CD14-positive monocyte (primary cell): ENCODE data around the gene CWF19L1. TPM values are rescaled to one million over a fixed set of nuclear protein-coding genes. Genes with fewer than 3 reads are reported as not detected.
"Not testable (repeated sequence)": the region's sequence is repeated elsewhere in the genome, so short reads cannot be mapped to it uniquely, and the experiment has no call there.

Experiments used
- DNase-seq, 3 donors: peaks; one replicate each; pipeline ENCODE4 v3.0.0-alpha.2; 2011 to 2022
- H2AFZ ChIP-seq: 2 replicates; pipeline ENCODE4 v1.6.0; 2012; ENCODE audit warnings: mild to moderate bottlenecking, low read depth, low read length, inconsistent platforms; ENCODE audit not compliant: insufficient read depth, poor library complexity, severe bottlenecking
- H3K27ac ChIP-seq, 2 donors: 1 replicate in 1 of 2; 2 replicates in 1 of 2; pipeline ENCODE4 v1.5.1; 2012 to 2013; ENCODE audit warnings: low read length in 2 of 2, control low read depth in 1 of 2, inconsistent platforms in 1 of 2, low read depth in 1 of 2, mild to moderate bottlenecking in 1 of 2
- H3K27me3 ChIP-seq, 2 donors: one replicate each; pipeline versions ENCODE4 v1.6.0 to v1.6.1; 2011 to 2013; ENCODE audit warnings: low read length in 2 of 2; ENCODE audit not compliant: control insufficient read depth in 2 of 2, insufficient read depth in 2 of 2
- H3K36me3 ChIP-seq, 2 donors: replicated peaks in 1 of 2; 1 replicate in 1 of 2; 2 replicates in 1 of 2; pipeline versions ENCODE4 v1.5.1 to v1.6.1; 2012 to 2013; ENCODE audit warnings: low read length in 2 of 2, control low read depth in 1 of 2, inconsistent platforms in 1 of 2, mild to moderate bottlenecking in 1 of 2; ENCODE audit not compliant: insufficient read depth in 2 of 2, control insufficient read depth in 1 of 2
- H3K4me1 ChIP-seq, 2 donors: 1 replicate in 1 of 2; 2 replicates in 1 of 2; pipeline versions ENCODE4 v1.5.1 to v1.6.1; 2012 to 2013; ENCODE audit warnings: low read length in 2 of 2, control low read depth in 1 of 2, inconsistent platforms in 1 of 2, mild to moderate bottlenecking in 1 of 2, moderate library complexity in 1 of 2; ENCODE audit not compliant: insufficient read depth in 2 of 2, control insufficient read depth in 1 of 2
- H3K4me2 ChIP-seq: replicated peaks from 2 replicates; pipeline ENCODE3; 2012; ENCODE audit warnings: low read length, moderate library complexity, mild to moderate bottlenecking; ENCODE audit not compliant: poor library complexity, severe bottlenecking; ENCODE audit errors: extremely low read depth
- H3K4me3 ChIP-seq, 3 experiments: fragments of 200-600 bp in 1 of 3; sonication (generic) in 1 of 3; replicated peaks in 1 of 3; 1 replicate in 2 of 3; 2 replicates in 1 of 3; pipeline ENCODE4 v1.5.1; 2011 to 2013; ENCODE audit warnings: low read length in 3 of 3, mild to moderate bottlenecking in 3 of 3, control low read depth in 2 of 3, low read depth in 2 of 3, inconsistent platforms in 1 of 3, moderate library complexity in 1 of 3
- H3K79me2 ChIP-seq: 2 replicates; pipeline ENCODE4 v1.6.0; 2012; ENCODE audit warnings: mild to moderate bottlenecking, control low read depth, inconsistent platforms, low read length, moderate library complexity; ENCODE audit not compliant: insufficient read depth
- H3K9ac ChIP-seq: 2 replicates; pipeline ENCODE4 v1.6.0; 2017; ENCODE audit warnings: low read length, mild to moderate bottlenecking; ENCODE audit not compliant: insufficient read depth, poor library complexity, severe bottlenecking
- H3K9me3 ChIP-seq, 2 donors: replicated peaks in 1 of 2; 1 replicate in 1 of 2; 2 replicates in 1 of 2; pipeline versions ENCODE4 v1.5.1 to v1.6.1; 2012 to 2013; ENCODE audit warnings: low read length in 2 of 2, control low read depth in 1 of 2; ENCODE audit not compliant: control insufficient read depth in 1 of 2, insufficient read depth in 1 of 2
- H4K20me1 ChIP-seq: 2 replicates; pipeline ENCODE4 v1.6.0; 2012; ENCODE audit warnings: mild to moderate bottlenecking, low read length, control low read depth, moderate library complexity; ENCODE audit not compliant: insufficient read depth
- H3K27ac Mint-ChIP-seq, 7 donors: one replicate each; pipeline ENCODE4 v1.8.0; 2020; ENCODE audit warnings: mild to moderate bottlenecking in 7 of 7, mixed read lengths in 7 of 7, moderate library complexity in 6 of 7, inconsistent platforms in 2 of 7
- H3K27me3 Mint-ChIP-seq, 3 donors: one replicate each; pipeline ENCODE4 v1.8.0; 2021 to 2022; ENCODE audit warnings: low read depth in 3 of 3, mild to moderate bottlenecking in 3 of 3, mixed read lengths in 3 of 3, moderate library complexity in 3 of 3, inconsistent platforms in 1 of 3
- H3K36me3 Mint-ChIP-seq, 2 donors: one replicate each; pipeline ENCODE4 v1.8.0; 2020; ENCODE audit warnings: mixed read lengths in 2 of 2, inconsistent platforms in 1 of 2, mild to moderate bottlenecking in 1 of 2
- H3K4me1 Mint-ChIP-seq: one replicate; pipeline ENCODE4 v1.8.0; 2020; ENCODE audit warnings: mild to moderate bottlenecking, mixed read lengths
- H3K4me3 Mint-ChIP-seq, 2 donors: one replicate each; pipeline ENCODE4 v1.8.0; 2020; ENCODE audit warnings: mild to moderate bottlenecking in 2 of 2, mixed read lengths in 2 of 2, moderate library complexity in 1 of 2
- H3K9me3 Mint-ChIP-seq, 7 donors: one replicate each; pipeline ENCODE4 v1.8.0; 2020 to 2022; ENCODE audit warnings: mixed read lengths in 7 of 7, mild to moderate bottlenecking in 6 of 7, moderate library complexity in 6 of 7, inconsistent platforms in 2 of 7
- WGBS: methylation state at CpG from one replicate; pipeline ENCODE4 v1.1.5; 2013; ENCODE audit warnings: missing lambda C conversion rate; ENCODE audit not compliant: insufficient coverage; 5-methylcytosine and 5-hydroxymethylcytosine counted together
- intact Hi-C, 2 donors: fragments of 100-400 bp; cut with micrococcal nuclease; formaldehyde crosslinking; loops; one replicate each; pipeline versions ENCODE4 v1.15.0 to v1.15.1; 2023
- polyA plus RNA-seq, 3 donors: library from polyadenylated mRNA; depleted of rRNA in 1 of 3; unstranded in 2 of 3; stranded (reverse) in 1 of 3; fragments of 300-500 nt in 2 of 3; fragments of >200 nt in 1 of 3; fragmentation: Illumina TruSeq in 2 of 3; gene quantifications; 1 replicate in 2 of 3; 2 replicates in 1 of 3; pipeline ENCODE4 v1.2.3, GENCODE V29; 2012 to 2021
- TF ChIP-seq, protein P1 (sequence below): fragments of 200-600 bp; IDR thresholded peaks from one replicate; pipeline ENCODE4 v1.8.0; 2022; ENCODE audit warnings: antibody characterized with exemption, mild to moderate bottlenecking

The CWF19L1 gene
- polyA plus RNA-seq, 3 donors = 19.9 to 29.3 (median 22.2) TPM

DNA sequence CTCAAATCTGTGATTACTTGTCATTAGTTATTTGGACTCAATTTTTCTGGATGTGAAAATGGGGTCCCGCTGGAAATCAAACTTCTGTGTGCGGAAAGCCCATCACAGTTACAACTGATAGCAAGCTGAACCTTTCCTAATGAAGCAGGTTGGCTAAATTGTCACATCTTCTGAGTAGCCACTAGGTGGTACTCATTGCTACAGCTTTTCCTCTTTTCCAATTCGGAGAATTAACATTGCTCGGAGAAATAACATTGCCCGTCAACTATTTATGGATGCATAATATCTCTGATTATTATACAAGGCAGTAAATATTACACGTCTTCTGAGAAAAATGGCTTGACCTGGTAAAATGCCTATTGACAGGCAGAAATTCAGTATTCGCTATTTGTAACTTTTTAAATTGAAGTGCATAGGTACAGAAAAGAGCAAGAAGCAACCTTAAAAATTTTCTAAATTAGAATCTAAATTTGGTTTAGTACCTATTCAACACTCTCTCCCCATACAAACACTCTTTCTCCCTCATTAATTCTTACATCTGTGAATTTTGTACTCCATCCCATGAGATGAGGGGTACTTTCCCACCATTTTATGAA lies 36.4 kb upstream of the CWF19L1 start:
- intact Hi-C loops = loop anchor here in 1 of 2 donors (10.0 kb wide), 1 partner anchor 131 kb away; no protein-coding TSS in a partner anchor

DNA sequence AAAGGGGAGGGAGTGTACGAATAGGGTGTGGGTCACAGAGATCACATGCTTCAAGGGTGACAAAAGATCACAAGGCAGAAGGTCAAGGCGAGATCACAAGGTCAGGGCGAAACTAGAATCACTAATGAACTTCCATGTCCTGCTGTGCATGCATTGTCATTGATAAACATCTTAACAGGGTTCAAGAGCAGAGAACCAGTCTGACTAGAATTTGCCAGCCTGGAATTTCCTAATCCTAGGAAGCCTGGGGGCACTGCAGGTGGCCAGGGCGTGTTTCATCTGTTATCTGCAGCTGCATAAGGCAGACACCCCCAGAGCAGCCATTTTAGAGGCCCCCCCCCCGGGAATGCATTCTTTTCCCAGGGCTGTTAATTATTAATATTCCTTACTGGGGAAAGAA lies 33.7 kb upstream of the CWF19L1 start:
- H3K27ac ChIP-seq, H3K36me3 Mint-ChIP-seq, H3K36me3 ChIP-seq, H3K9ac ChIP-seq, H3K79me2 ChIP-seq, H3K4me1 Mint-ChIP-seq, H3K4me3 ChIP-seq, H4K20me1 ChIP-seq, H2AFZ ChIP-seq, H3K4me2 ChIP-seq, H3K9me3 Mint-ChIP-seq, DNase-seq, H3K27ac Mint-ChIP-seq, H3K9me3 ChIP-seq, H3K4me1 ChIP-seq, H3K4me3 Mint-ChIP-seq: not testable (repeated sequence)
- H3K27me3 ChIP-seq = peaks cover 2 to 12% of the 10 kb centered on the region in 2 donors
- intact Hi-C loops = loop anchor here in 1 of 2 donors (10.0 kb wide), 1 partner anchor 134 kb away; no protein-coding TSS in a partner anchor
- 86% methylated on average over 3 of the region's 5 CpGs for WGBS
- H3K27me3 Mint-ChIP-seq = peaks cover 20 to 34% (median 22%) of the 10 kb centered on the region in 3 donors

More for the DNA sequence above, 36.4 kb upstream of the CWF19L1 start:
- H2AFZ ChIP-seq = no peak overlapping the region
- no peak overlapping the region for H3K4me3 ChIP-seq
- no peaks in the 10 kb centered on the region for H3K36me3 ChIP-seq
- no peak overlapping the region for H3K9ac ChIP-seq
- peaks cover 0 to 7% (median 6%) of the 10 kb centered on the region in 7 donors for H3K9me3 Mint-ChIP-seq
- no peak overlapping the region for H3K27ac ChIP-seq
- H3K4me2 ChIP-seq = no peak overlapping the region
- peak in 2 of 3 donors; percentile 21 to 49 for DNase-seq
- peaks cover 0 to 3% of the 10 kb centered on the region in 2 donors for H3K9me3 ChIP-seq
- no peaks in the 10 kb centered on the region for H3K4me1 Mint-ChIP-seq
- no peak overlapping the region for H3K27ac Mint-ChIP-seq
- H3K79me2 ChIP-seq = no peaks in the 10 kb centered on the region
- TF ChIP-seq, protein P1, sequence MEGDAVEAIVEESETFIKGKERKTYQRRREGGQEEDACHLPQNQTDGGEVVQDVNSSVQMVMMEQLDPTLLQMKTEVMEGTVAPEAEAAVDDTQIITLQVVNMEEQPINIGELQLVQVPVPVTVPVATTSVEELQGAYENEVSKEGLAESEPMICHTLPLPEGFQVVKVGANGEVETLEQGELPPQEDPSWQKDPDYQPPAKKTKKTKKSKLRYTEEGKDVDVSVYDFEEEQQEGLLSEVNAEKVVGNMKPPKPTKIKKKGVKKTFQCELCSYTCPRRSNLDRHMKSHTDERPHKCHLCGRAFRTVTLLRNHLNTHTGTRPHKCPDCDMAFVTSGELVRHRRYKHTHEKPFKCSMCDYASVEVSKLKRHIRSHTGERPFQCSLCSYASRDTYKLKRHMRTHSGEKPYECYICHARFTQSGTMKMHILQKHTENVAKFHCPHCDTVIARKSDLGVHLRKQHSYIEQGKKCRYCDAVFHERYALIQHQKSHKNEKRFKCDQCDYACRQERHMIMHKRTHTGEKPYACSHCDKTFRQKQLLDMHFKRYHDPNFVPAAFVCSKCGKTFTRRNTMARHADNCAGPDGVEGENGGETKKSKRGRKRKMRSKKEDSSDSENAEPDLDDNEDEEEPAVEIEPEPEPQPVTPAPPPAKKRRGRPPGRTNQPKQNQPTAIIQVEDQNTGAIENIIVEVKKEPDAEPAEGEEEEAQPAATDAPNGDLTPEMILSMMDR = peak; percentile 79
- H3K27me3 Mint-ChIP-seq = peaks cover 12 to 32% (median 18%) of the 10 kb centered on the region in 3 donors
- H3K4me1 ChIP-seq = no peaks in the 10 kb centered on the region
- H3K36me3 Mint-ChIP-seq = no peaks in the 10 kb centered on the region
- peaks cover 6 to 12% of the 10 kb centered on the region in 2 donors for H3K27me3 ChIP-seq
- no peaks in the 10 kb centered on the region for H4K20me1 ChIP-seq
- 70% methylated on average over 2 of the region's 7 CpGs for WGBS
- H3K4me3 Mint-ChIP-seq = peak overlapping the region in 1 of 2 donors; percentile 27
